ENCODE measurements around the gene SMCO2.

The SMCO2 gene

GRCh38 chr12:27550653-27550975, 104.1 kb downstream of the SMCO2 start:
- DNase-seq (ENCODE audit: low spot score) (no peak), FAIRE-seq (peak; percentile 7)

GRCh38 chr12:27551172-27551840, 104.8 kb downstream of the SMCO2 start:
- DNase-seq (ENCODE audit: low spot score): no peak
- FAIRE-seq: no peak

Data from RCC 7860 (cell line).